Stimulated activated CD8-positive, alpha-beta memory T cell treated with anti-CD3 and anti-CD28 coated beads, Interleukin-15, amount 100 ng/mL, for 1 hour (primary cell): ENCODE data around the gene SSNA1.

ENCODE experiments used
- DNase-seq: peaks from one replicate; pipeline ENCODE4 v3.0.0-alpha.2; 2020; ENCODE audit warnings: low read depth

Gene SSNA1, protein sequence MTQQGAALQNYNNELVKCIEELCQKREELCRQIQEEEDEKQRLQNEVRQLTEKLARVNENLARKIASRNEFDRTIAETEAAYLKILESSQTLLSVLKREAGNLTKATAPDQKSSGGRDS

DNA sequence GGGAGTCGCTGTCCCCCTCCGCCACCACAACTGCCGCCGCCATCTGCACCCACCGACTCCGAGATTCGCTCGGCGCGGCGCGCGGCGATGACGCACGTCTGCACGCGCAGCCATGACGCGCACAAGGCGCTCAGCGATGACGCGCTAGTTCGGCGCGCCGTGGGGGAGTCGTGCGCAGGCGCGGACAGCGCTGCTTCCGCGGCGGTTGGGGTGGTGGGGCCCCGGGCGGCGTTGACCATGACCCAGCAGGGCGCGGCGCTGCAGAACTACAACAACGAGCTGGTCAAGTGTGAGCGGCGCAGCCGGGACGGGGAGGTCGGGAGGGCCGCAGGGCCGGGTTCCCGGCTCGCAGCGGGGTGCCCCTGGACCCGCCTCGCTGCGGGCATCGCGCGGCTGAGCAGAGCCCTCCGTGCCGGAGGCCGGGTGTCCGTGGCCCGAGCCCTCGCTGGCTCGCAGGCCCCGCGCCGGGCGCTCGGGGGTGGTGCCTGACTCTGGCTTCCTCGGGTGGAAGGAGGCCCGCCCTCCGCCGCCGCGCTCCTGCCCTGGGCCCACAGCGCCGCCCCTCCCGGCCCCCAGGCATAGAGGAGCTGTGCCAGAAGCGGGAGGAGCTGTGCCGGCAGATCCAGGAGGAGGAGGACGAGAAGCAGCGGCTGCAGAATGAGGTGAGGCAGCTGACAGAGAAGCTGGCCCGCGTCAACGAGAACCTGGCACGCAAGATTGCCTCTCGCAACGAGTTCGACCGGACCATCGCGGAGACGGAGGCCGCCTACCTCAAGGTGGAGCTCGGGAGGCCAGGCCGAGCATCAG is at the start of gene SSNA1, which contains the start of gene ANAPC2:
Gene SSNA1 (plus strand): TSS at position 187 of the 807 bp plus-strand sequence. CDS start 51 bp downstream, at position 238.
Gene ANAPC2 (minus strand): TSS at position 71 of the 807 bp plus-strand sequence. CDS start 28 bp downstream, at position 43.
- peak; percentile 85 for DNase-seq

DNA sequence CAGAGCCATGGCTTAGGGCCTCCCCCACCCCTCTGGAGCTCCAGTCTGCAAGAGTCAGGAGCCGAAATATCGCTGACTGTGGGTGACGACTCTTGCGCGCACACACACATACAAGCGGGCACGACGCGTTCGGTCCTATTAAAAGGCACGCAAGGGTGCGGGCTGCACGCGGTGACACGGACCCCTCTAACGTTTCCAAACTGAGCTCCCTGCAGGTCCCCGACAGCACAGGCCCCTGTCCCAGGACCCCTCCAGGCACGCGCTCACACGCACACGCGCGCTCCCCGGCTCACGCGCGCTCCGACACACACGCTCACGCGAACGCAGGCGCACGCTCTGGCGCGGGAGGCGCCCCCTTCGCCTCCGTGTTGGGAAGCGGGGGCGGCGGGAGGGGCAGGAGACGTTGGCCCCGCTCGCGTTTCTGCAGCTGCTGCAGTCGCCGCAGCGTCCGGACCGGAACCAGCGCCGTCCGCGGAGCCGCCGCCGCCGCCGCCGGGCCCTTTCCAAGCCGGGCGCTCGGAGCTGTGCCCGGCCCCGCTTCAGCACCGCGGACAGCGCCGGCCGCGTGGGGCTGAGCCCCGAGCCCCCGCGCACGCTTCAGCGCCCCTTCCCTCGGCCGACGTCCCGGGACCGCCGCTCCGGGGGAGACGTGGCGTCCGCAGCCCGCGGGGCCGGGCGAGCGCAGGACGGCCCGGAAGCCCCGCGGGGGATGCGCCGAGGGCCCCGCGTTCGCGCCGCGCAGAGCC is 49.6 kb upstream of the SSNA1 start, which contains the start of gene GRIN1:
Gene GRIN1 (plus strand): TSS at position 433 of the 746 bp plus-strand sequence. CDS start 333 bp downstream, outside the sequence.
- DNase-seq: no peak

DNA sequence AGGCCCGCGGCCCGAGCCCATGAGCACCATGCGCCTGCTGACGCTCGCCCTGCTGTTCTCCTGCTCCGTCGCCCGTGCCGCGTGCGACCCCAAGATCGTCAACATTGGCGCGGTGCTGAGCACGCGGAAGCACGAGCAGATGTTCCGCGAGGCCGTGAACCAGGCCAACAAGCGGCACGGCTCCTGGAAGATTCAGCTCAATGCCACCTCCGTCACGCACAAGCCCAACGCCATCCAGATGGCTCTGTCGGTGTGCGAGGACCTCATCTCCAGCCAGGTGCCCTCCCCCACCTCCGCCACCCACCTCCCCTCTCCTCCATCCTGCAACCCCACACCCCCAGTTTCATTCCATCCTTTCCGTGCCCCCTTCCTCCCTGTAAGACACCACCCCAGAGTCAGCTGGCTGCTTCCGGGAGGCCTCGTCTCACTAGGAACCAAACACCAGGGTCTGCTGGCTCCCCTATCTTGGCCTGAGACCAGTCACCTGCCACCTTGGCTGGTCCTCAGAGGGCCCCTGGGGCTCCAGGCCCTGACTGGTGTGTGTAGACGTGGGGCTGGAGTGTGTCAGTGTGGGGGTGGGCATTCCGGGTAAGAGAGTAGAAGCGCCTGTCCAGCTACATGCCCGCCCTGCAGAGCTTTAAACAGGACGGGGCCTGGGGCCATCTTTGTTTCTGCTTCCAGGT is 48.9 kb upstream of the SSNA1 start:
- no peak for DNase-seq

DNA sequence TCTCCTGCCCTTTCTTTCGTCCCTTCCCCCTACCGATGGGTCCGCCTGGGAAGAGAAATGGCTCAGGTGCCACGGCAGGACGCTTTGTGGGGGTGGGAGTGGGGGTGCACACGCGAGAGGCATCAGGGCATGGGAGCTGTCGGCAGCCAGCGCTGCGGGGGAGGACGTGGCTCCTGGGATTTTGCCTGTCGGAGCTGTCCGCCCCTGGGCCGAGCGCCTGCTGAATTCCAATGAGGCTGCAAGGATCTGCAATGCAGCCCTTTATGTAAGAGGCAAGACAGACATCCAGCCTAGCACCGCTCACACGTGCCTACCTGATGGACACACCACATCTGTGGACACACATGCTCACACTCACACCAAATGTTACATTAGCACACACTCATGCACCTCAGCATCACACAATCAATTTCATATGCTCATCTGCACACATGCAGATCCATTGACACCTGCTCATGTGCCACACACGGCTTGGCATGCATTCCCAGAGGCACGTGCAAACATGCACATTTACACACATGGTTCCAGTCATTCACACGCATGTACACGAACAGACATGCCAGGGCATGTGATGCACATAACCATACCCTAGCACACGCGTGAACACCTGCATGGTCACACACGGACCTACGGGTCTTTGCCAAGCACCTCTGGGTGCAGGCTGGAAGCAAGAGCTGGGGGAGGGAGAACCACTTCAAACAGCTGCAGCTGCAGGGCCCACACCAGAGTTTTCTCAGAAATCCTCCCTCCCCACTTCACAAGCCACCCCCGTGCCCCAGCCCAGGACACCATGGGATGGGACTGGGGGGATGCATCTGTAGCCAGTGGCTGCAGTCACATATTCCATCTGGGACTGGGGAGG is 48.1 kb upstream of the SSNA1 start:
- DNase-seq: no peak

DNA sequence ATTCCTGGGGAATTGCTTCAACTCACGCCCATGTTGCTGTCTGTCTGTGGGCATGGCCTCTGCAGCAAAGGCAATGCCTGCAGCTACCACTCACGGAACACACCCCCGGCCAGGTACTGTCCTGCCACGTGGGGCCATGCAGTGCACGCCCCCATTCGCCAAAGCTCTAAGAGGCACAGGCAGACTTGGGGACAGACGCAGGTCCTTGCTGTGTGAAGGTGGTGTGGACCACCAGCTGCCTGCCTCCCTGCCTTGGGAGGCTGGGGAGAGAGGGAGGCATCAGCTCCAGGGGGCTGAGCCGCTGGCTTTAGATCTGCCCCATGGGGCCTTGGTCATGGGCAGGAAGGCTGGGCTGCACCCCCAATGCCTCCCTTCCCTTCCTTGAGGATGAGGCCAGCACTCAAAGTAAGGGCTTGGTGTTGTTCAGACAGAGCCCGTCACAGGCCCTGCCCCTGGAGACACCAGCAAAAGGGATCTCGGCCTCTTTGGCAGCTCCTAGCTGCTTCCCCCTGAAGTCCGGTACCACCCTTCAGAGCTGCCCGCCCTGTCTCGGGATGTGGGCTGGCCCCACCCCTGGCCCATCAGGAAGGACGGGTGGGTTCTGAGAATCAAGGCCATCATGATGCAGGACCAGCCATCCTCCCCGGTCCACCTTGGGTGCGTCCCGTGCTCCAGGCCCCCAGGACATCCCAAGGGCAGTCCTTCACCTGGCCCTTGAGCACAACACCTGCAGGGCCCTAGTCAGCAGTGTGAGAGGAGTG is 47.2 kb upstream of the SSNA1 start:
- no peak for DNase-seq

DNA sequence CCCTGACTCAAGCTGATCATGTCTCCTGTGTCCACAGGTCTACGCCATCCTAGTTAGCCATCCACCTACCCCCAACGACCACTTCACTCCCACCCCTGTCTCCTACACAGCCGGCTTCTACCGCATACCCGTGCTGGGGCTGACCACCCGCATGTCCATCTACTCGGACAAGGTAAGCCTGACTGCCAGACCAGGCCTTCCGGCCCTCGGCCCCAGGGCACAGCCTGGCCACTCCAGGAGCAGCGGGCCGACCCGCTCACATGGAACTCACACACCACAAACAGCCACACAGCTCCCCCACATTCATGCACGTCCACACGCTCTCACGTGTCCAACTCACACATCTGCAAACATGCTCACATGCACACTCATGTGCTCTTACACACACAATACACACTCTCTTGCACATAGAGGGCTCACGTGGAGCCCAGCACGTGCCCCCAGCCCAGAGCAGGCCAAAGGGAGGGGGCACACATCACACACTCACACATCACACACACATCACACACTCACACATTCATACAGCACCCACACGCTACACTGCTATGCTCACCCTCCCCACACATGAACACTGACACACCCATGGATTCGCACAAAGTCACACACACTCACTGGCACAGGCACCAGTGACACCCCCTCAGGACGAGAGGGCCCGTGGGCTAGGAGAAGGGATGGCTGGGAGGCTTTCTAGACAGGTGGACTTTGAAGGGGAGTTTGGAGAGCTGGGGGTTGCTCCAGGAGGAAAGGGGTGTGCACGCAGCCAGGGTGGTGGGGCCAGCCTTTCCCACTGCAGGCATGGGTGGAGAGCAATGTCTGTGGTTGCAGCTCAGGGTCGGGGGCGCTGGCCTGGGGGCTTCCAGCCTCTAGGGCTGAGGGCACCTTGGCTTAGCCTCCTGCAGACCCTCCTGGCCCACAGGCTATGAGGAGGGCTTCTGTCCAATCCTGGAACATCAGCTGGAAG is 46.2 kb upstream of the SSNA1 start:
- DNase-seq: no peak

DNA sequence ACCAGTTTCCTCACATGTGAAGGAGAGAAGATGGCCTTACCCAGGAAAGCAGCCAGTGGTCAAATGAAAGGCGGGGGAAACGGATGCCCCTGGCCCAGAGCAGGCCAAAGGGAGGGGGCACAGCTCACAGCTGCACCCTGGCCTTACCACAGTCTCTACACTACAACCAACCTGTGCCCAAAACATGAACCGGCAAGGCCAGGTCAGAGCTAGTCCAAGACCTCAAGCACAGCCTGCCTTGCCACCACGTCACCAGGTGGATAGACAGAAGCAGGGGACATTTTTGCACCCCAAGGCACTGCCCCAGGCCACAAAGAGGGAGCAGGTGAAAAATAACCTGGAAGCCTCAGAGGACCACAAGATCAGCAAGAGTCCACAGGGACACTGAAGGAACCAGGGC is 45.0 kb upstream of the SSNA1 start:
- DNase-seq: no peak

DNA sequence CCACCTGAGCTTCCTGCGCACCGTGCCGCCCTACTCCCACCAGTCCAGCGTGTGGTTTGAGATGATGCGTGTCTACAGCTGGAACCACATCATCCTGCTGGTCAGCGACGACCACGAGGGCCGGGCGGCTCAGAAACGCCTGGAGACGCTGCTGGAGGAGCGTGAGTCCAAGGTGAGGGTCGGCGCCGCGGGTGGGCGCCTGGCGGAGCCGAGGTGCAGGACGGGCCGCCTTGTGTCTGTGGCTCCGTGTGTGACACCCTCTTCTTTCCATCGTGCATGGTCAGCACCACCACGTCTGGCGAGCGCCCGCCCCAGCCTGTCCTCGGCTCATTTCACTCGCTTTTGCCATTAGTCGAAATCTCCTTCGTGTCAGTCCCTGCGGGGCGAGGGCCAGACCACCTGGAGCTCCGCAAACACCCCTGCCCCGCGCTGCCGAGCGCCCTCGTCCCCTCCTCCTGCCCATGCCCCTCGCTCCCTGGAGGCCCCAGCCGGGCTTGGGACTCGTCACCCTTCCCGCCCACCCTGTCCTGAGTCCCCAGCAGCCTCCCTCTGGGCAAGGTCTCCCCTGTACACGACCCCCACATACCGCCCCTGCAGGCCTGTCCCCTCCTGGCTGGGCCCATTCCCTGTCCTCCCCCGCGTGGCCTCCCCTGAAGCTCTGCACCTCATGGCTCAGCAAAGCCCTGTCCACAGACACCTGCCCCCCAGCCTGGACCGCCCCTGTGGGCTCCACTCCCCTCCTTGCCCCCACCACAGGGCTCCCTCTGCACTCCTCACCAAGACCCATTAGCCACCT is 42.5 kb upstream of the SSNA1 start:
- no peak for DNase-seq

DNA sequence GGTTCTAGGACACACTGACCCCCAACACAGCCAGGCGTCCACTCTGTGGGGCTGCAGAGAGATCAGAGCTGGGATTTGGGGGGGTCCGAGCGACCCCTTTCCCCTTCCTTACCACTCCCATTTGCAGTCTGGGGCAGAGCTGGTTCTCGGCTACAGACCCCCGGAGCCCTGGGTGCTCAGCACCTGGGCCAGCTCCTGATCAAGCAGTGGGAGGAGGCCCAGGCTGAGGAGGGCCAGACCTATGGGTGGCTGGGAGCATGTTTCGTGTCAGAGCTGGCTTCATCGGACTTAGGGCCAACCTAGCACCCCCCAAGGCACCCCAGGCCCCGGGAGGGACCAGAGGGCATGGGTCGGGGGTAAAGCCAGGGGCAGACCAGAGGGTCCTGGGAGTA is 42.0 kb upstream of the SSNA1 start:
- DNase-seq: no peak

DNA sequence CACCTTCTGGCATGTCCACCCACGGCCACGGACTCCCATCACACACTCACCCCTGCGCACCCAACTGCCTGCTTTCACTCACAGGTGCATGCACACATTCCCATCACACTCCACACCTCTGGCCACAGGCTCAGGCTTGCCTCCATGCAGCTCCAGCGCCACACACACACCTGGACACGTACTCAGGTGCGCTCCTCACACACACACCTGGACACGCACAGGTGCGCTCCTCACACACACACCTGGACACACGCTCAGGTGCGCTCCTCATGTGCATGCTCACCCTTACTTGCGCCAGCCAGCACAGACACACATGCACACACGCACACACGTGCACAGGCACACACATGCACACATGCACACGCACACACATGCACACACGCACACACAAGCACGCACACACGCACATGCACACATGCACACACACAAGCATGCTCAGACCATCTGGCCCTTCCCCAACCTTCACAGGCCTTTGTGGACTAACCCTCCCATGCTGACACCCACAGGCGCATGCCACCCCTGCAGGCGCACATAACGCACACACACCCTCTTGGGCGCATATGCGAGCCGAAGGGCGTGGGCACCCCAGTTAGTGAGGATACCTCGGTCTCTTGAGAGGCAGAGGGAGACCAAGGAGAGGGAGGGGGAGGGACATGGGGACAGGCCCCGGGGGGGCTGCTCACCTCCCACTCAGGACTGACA is 41.2 kb upstream of the SSNA1 start:
- DNase-seq: no peak

DNA sequence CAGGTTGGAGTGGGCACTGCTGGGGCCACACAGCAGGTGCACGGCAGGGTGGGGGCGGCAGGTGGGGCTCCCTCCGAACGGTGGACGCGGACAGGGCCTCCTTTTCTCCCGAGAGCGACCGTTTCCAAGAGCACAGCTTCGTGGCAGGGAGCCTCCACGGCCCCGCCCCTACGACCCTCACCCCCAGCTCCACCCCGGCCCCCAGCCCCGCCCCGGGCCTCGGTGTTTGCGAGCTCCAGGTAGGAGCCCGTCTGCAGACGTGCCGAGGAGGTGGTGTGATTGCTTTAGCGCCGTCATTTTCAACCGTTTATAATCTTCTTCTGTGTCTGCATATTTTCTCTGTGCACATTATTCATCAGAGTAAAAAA is 40.7 kb upstream of the SSNA1 start:
- no peak for DNase-seq

DNA sequence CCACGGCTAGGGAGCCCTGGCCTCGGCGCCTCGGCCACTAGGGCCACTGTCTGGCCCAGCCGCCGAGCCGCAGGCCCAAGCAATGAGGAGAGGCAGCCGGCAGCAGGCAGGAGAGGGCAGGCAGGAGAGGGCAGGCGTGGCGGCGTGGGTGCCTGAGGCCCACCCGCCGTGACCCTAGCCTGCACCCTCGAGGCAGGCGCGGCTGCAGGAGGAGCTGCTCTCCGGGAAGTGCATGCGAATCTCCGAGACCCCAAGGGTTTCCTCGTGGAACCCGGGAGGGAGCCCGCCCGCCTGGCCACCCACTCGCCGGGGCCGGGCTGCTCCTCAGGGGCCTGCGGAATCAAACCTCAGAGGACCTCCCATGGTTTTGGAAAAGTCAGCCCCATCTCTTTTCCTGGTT is 40.2 kb upstream of the SSNA1 start:
- no peak for DNase-seq

DNA sequence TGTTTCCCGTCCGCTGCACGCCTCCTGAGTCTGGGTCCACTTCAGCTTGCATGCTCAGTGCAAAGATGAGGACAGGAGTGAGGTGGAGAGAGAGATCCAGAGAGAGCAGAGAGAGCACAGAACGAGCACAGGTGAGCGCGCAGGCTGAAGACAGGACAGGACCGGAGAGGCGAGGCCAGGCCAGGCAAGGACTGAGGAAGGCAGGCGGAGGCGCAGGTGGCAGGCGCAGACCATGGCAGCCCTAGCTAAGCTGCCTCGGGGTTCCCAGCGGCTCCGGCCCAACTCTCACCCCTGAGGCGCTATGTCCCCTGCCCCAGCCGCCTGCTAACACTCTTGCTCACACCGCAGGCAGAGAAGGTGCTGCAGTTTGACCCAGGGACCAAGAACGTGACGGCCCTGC is 39.8 kb upstream of the SSNA1 start:
- no peak for DNase-seq

DNA sequence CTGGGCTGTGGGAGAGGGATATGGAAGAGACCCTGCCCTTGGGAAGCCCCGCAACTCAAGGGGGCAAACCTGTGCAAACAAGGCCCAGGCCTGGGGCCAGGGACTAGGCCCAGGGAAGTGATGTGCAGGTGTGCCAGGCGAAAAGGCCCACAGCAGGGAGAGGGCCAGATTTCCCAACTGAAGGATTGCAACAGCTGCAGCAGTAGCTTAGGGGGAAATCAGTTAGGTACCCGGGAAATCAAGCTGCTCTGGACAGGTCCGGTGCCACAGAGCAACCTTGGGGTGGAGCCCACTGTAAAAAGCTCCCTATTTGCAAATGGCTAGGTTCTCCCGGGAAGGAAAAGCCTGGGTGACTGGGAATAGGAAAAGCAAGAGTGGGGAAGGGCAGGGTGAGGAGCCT is 39.1 kb upstream of the SSNA1 start:
- no peak for DNase-seq

DNA sequence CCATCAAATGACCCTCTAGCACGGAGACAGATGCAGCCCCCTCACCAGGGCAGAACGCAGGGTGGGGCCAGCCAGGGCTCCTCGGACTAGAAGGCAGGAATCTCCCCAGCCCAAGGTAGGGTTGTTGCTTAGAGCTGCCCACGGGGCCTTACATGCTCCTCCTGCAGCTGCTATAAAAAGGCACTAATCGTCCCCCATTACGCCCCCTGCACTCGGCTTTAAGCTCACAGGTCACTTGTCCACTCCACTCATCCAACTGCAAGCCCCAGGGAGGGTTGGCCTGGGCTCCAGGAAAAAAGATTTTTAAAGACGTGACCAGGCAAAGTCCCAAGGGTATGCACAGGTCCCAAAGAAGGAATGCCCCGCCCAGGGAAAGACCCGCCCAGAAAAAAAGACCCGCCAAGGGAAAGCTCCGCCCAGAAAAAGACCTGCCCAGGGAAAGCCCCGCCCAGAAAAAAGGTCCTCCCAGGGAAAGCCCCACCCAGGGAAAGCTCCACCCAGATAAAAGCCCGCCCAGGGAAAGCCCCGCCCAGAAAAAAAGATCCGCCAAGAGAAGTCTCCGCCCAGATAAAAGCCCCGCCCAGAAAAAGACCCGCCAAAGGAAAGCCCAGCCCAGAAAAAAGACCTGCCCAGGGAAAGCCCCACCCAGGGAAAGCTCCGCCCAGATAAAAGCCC is 38.4 kb upstream of the SSNA1 start:
- DNase-seq: no peak

DNA sequence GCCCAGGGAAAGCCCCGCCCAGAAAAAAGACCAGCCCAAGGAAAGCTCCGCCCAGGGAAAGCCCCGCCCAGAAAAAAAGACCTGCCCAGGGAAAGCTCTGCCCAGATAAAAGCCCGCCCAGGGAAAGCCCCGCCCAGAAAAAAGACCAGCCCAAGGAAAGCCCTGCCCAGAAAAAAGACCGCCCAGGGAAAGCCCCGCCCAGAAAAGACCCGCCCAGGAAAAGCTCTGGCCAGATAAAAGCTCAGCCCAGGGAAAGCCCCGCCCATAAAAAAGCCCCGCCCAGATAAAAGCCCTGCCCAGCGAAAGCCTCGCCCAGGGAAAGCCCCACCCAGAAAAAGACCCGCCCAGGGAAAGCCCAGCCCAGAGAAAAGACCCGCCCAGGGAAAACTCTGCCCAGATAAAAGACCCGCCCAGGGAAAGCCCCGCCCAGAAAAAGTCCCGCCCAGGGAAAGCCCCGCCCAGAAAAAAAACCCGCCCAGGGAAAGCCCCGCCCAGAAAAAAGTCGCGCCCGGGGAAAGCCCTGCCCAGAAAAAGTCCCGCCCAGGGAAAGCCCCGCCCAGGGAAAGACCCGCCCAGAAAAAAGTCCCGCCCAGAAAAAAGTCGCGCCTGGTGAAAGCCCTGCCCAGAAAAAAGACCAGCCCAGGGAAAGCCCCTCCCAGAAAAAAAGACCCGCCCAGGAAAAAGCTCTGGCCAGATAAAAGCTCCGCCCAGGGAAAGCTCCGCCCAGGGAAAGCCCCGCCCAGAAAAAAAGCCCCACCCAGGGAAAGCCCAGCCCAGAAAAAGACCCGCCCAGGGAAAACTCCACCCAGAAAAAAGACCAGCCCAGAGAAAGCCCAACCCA is 37.6 kb upstream of the SSNA1 start:
- DNase-seq: no peak
